Heart right ventricle (tissue), 16 donors: ENCODE results near the gene DYRK4. TPM values are rescaled to one million over a fixed set of nuclear protein-coding genes. Genes with fewer than 3 reads are reported as not detected.

Source experiments
- ATAC-seq, 8 donors: fragments of 200-7000 bp; cut with Tn5 transposase; one replicate each; pipeline ENCODE4 v1.9.1; 2020; ENCODE audit warnings: mild to moderate bottlenecking in 8 of 8, moderate library complexity in 8 of 8, moderate number of reproducible peaks in 1 of 8
- DNase-seq, 2 donors: peaks; one replicate each; pipeline ENCODE4 v3.0.0-alpha.2; 2020
- H3K27ac ChIP-seq, 10 donors: fragments of 200-600 bp; sonication (generic) in 2 of 10; one replicate each; pipeline versions ENCODE4 v1.5.0 to v1.8.0; 2020 to 2022; ENCODE audit warnings: mild to moderate bottlenecking in 3 of 10
- H3K27me3 ChIP-seq, 7 donors: fragments of 200-600 bp; one replicate each; pipeline ENCODE4 v1.8.0; 2021 to 2022; ENCODE audit warnings: mild to moderate bottlenecking in 2 of 7
- H3K36me3 ChIP-seq, 9 donors: fragments of 200-600 bp; sonication (generic) in 1 of 9; one replicate each; pipeline versions ENCODE4 v1.5.0 to v1.8.0; 2020 to 2022; ENCODE audit warnings: mild to moderate bottlenecking in 2 of 9
- H3K4me1 ChIP-seq, 9 donors: fragments of 200-600 bp; sonication (generic) in 1 of 9; one replicate each; pipeline versions ENCODE4 v1.5.0 to v1.8.0; 2020 to 2022; ENCODE audit warnings: mild to moderate bottlenecking in 4 of 9
- H3K4me3 ChIP-seq, 10 donors: fragments of 200-600 bp; sonication (generic) in 2 of 10; one replicate each; pipeline versions ENCODE4 v1.5.0 to v1.8.0; 2020 to 2022; ENCODE audit warnings: mild to moderate bottlenecking in 7 of 10, moderate library complexity in 2 of 10
- H3K9me3 ChIP-seq, 11 donors: fragments of 200-600 bp in 10 of 11; sonication (generic) in 2 of 11; one replicate each; pipeline versions ENCODE4 v1.5.0 to v1.8.0; 2013 to 2022; ENCODE audit warnings: mild to moderate bottlenecking in 2 of 11, control low read depth in 1 of 11, moderate library complexity in 1 of 11
- WGBS, 2 donors: extraction: QIAGEN DNeasy Blood & Tissue Kit; methylation state at CpG; one replicate each; pipeline ENCODE4 v1.1.7; 2013; ENCODE audit warnings: inconsistent platforms in 1 of 2; 5-methylcytosine and 5-hydroxymethylcytosine counted together
- intact Hi-C, 10 donors: fragments of 100-400 bp; cut with DNase I; formaldehyde crosslinking; loops; one replicate each; pipeline versions ENCODE4 v1.11.1 to v1.14.2; 2022
- polyA plus RNA-seq, 2 donors: library from polyadenylated mRNA; stranded (reverse); fragments of 200-250 nt; gene quantifications; one replicate each; pipeline ENCODE4 v1.2.3, GENCODE V29; 2013
- total RNA-seq, 10 donors: library from RNA; stranded (reverse); fragmentation: NEBNext Ultra II Directional in 3 of 10; extraction: Animal tissue kit (Norgen Biotek cat#: 25700) in 3 of 10; gene quantifications; one replicate each; pipeline versions ENCODE4 v1.2.1 to v1.2.4, GENCODE V29; 2021 to 2023
- TF ChIP-seq, protein P1 (sequence below), 9 donors: fragments of 200-600 bp; sonication (generic) in 2 of 9; IDR thresholded peaks; one replicate each; pipeline versions ENCODE4 v1.5.0 to v1.8.0; 2021 to 2022; ENCODE audit warnings: antibody characterized with exemption in 9 of 9, mild to moderate bottlenecking in 5 of 9, moderate library complexity in 1 of 9
- donor health status: Arrhythmogenic right ventricular cardiomyopathy.
- donor health status: ischemic (EF 13 %, LVEDD 7.1; RV severe dilation, severe dysfunction).
- donor health status: healthy with polysubstance abuse.
- donor health status: DM: no; HTN: yes; CAD: no.
- donor health status: DM: no; HTN: no; CAD: no.
- donor health status: ischemic (EF 25% LVEDD 6.9; RV normal size, moderate dysfunction).
- donor health status: ischemic (EF 25% LVEDD 5.7; RV mildly dilated, moderate dysfunction).
- donor health status: healthy.
- donor health status: DM: yes; HTN: yes; CAD: no.
- donor health status: Ischemic cardiomyopathy.
- donor health status: ischemic (EF 35%, LVEDD 5.7; RV mildly dilated, moderate dysfunction).
- donor health status: nonischemic (EF 11% LVEDD 7.7; RV severe dilation, severe dysfunction).
- donor health status: DM: yes; HTN: yes; CAD: no.
- donor health status: PGD.
- donor health status: ischemic (EF 29% LVEDD 5.4; RV normal size, mild dysfunction).
- donor health status: nonischemic (EF 23%, LVEDD 6.1; RV moderate dilation, normal function).

DYRK4 gene
- total and polyA plus RNA-seq, 12 donors = 21.2 to 64.5 (median 29.8) TPM

DNA sequence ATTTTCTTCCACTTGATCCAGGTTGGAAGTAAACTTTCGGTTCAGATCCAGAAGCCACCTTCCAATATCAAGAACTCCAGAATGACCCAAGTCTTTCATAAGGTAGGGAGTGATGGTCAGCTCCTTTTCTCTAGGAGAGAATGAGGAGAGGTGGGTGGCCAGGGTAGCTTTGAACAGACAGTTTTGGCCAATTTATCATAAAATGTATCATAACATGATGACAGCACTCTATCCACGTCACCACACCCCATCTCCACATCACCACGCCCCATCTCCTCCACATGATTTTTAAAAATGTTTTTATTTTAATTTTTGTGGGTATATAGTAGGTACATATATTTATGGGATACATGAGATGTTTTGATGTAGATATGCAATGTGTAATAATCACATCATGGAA is 26.9 kb downstream of the DYRK4 start:
- TF ChIP-seq, protein P1, sequence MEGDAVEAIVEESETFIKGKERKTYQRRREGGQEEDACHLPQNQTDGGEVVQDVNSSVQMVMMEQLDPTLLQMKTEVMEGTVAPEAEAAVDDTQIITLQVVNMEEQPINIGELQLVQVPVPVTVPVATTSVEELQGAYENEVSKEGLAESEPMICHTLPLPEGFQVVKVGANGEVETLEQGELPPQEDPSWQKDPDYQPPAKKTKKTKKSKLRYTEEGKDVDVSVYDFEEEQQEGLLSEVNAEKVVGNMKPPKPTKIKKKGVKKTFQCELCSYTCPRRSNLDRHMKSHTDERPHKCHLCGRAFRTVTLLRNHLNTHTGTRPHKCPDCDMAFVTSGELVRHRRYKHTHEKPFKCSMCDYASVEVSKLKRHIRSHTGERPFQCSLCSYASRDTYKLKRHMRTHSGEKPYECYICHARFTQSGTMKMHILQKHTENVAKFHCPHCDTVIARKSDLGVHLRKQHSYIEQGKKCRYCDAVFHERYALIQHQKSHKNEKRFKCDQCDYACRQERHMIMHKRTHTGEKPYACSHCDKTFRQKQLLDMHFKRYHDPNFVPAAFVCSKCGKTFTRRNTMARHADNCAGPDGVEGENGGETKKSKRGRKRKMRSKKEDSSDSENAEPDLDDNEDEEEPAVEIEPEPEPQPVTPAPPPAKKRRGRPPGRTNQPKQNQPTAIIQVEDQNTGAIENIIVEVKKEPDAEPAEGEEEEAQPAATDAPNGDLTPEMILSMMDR (IDR thresholded peaks at IDR 0.05) = no peak
- H3K27me3 ChIP-seq = peaks cover 0 to 22% (median 3%) of the 10 kb centered on the region in 7 donors
- WGBS, 2 donors = 94 to 97% methylated on average over 3 of the region's 3 CpGs
- H3K27ac ChIP-seq = no peak overlapping the region
- no peak for ATAC-seq
- H3K36me3 ChIP-seq = no peaks in the 10 kb centered on the region
- no peak overlapping the region for H3K4me3 ChIP-seq
- no peaks in the 10 kb centered on the region for H3K4me1 ChIP-seq
- H3K9me3 ChIP-seq = no peaks in the 10 kb centered on the region
- DNase-seq = no peak
- intact Hi-C loops = loop anchor here in 2 of 10 donors (10.0 kb wide), 1 partner anchor 166 kb away; no protein-coding TSS in a partner anchor

DNA sequence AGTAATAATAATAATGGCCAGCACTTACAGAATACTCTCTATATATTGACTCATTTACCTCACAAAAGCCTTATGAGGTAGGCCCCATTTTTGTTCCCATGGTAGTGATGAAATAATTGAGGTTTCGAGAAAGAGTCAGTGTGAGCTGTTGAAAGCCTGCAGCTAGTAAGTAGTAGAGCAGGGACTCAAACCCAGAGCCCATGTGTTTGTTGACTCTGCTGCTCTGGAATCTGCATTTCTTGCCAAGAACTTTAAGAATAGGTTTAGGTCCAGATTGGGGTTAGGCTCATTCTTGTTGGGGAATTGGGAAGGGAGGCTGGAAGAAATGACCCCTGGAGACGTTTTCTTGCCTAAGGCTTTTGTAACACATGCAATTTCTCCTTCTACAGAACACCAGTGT is 27.9 kb downstream of the DYRK4 start:
- no peaks in the 10 kb centered on the region for H3K4me1 ChIP-seq
- H3K27ac ChIP-seq = no peak overlapping the region
- peaks cover 0 to 18% (median 3%) of the 10 kb centered on the region in 7 donors for H3K27me3 ChIP-seq
- DNase-seq (no peak), ATAC-seq (no peak)
- 54 to 83% methylated on average over 2 of the region's 2 CpGs for WGBS, 2 donors
- TF ChIP-seq, protein P1 (IDR thresholded peaks at IDR 0.05) = no peak
- intact Hi-C loops = loop anchor here in 2 of 10 donors (10.0 kb wide), 1 partner anchor 165 kb away; no protein-coding TSS in a partner anchor
- H3K4me3 ChIP-seq = no peak overlapping the region
- no peaks in the 10 kb centered on the region for H3K36me3 ChIP-seq
- no peaks in the 10 kb centered on the region for H3K9me3 ChIP-seq

DNA sequence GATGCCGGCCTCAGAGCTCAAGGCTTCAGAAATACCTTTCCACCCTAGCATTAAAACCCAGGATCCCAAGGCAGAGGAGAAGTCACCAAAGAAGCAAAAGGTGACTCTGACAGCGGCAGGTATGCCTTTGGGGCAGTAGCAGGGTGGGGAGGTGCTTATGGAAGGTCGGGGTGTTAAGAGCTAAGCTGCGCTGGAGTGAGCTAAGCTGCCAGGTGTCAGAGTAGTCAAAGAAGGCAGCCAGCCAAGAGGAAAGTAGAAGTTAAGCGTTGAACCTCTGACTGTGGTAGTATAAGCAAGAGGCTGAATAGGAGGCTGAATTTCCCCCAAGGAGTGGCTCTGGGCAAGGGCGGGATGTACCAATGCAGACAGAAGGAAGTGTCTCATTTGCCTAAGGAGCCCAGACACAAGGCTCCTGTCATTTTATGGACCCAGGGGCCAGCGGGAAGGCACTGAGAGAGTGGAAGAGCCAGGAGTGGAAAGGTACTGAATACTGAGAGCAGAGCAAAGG is 29.2 kb downstream of the DYRK4 start:
- H3K27me3 ChIP-seq = peaks cover 0 to 16% (median 0%) of the 10 kb centered on the region in 7 donors
- ATAC-seq (no peak), DNase-seq (no peak)
- no peaks in the 10 kb centered on the region for H3K4me1 ChIP-seq
- WGBS, 2 donors = 66 to 75% methylated on average over 7 of the region's 7 CpGs
- intact Hi-C loops = no loop called here
- no peaks in the 10 kb centered on the region for H3K9me3 ChIP-seq
- H3K36me3 ChIP-seq = no peaks in the 10 kb centered on the region
- no peak overlapping the region for H3K27ac ChIP-seq
- H3K4me3 ChIP-seq = no peak overlapping the region
- TF ChIP-seq, protein P1 (IDR thresholded peaks at IDR 0.05) = no peak

DNA sequence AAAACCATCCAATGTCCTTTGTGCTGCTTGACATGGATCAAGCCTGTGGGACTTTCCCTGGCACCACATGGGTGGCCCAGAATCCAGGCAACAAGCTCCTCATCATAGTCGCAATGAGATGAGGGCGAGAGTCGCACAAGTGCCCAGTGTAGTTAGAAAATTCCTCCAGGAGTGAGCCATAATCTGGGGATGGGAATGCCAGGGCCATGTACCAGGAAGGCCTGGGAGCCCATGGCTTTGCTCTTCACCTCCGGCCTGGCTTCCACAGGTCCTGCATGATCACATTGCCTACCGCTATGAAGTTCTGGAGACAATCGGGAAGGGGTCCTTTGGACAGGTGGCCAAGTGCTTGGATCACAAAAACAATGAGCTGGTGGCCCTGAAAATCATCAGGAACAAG is 33.9 kb downstream of the DYRK4 start:
- intact Hi-C loops = no loop called here
- ATAC-seq (no peak), DNase-seq (no peak)
- no peaks in the 10 kb centered on the region for H3K27me3 ChIP-seq
- no peaks in the 10 kb centered on the region for H3K36me3 ChIP-seq
- H3K4me1 ChIP-seq = no peaks in the 10 kb centered on the region
- TF ChIP-seq, protein P1 (IDR thresholded peaks at IDR 0.05) = no peak
- 94 to 97% methylated on average over 6 of the region's 6 CpGs for WGBS, 2 donors
- H3K27ac ChIP-seq = no peak overlapping the region
- no peak overlapping the region for H3K4me3 ChIP-seq
- no peaks in the 10 kb centered on the region for H3K9me3 ChIP-seq
